ENCODE data around the gene SLC38A3. TPM values are rescaled to one million over a fixed set of nuclear protein-coding genes. Genes with fewer than 3 reads are reported as not detected.

Gene SLC38A3
- total and polyA plus RNA-seq, 2 experiments from 2014 or later, result 24.7 to 56.6 TPM

DNA sequence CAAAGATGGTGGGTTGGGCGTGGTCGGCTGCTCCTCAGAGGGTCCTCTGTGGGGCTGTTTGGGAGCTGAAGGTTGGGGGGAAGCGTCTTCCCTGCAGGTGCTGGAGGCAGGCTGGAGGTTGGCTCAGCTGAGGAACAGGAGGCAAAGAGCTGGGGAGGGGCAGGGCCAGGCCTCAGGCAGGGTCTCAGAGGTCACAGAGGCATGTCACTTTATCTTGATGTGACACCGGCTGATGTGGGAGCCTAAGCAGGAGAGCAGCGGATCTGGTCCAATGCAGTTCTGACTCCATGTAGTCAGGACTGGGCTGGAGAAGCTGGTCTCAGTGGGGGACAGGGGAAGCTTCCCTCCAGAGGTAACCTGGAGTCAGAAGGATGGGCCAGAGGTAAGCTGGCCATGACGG, 21.3 kb upstream of the SLC38A3 start:
- no peak overlapping the region for H3K4me2 ChIP-seq
- H3K36me3 ChIP-seq (replicated peaks; ENCODE audit: insufficient read depth, low read depth), result no peaks in the 10 kb centered on the region
- H3K4me1 ChIP-seq (ENCODE audit: insufficient read depth), result no peaks in the 10 kb centered on the region
- 82% methylated on average over 6 of the region's 6 CpGs for WGBS (ENCODE audit: low lambda C conversion rate, missing lambda C conversion rate)
- H2AFZ ChIP-seq, result no peak overlapping the region
- no peak overlapping the region for H3K4me3 ChIP-seq
- no peak for DNase-seq (ENCODE audit: low spot score)
- H4K20me1 ChIP-seq (ENCODE audit: insufficient read depth, poor library complexity, severe bottlenecking), result no peaks in the 10 kb centered on the region
- H3K9me2 ChIP-seq (replicated peaks; ENCODE audit: insufficient read depth), result no peaks in the 10 kb centered on the region
- H3K27me3 ChIP-seq, result no peaks in the 10 kb centered on the region
- no peaks in the 10 kb centered on the region for H3K79me2 ChIP-seq
- TF ChIP-seq, protein P1, sequence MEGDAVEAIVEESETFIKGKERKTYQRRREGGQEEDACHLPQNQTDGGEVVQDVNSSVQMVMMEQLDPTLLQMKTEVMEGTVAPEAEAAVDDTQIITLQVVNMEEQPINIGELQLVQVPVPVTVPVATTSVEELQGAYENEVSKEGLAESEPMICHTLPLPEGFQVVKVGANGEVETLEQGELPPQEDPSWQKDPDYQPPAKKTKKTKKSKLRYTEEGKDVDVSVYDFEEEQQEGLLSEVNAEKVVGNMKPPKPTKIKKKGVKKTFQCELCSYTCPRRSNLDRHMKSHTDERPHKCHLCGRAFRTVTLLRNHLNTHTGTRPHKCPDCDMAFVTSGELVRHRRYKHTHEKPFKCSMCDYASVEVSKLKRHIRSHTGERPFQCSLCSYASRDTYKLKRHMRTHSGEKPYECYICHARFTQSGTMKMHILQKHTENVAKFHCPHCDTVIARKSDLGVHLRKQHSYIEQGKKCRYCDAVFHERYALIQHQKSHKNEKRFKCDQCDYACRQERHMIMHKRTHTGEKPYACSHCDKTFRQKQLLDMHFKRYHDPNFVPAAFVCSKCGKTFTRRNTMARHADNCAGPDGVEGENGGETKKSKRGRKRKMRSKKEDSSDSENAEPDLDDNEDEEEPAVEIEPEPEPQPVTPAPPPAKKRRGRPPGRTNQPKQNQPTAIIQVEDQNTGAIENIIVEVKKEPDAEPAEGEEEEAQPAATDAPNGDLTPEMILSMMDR (IDR thresholded peaks at IDR 0.05; ENCODE audit: poor library complexity), result no peak
- TF ChIP-seq EZH2 (IDR thresholded peaks at IDR 0.05; ENCODE audit: borderline replicate concordance) (no peak), EZH2phosphoT487 (IDR thresholded peaks at IDR 0.05; ENCODE audit: low read depth, severe bottlenecking, unreplicated experiment) (no peak)
- H3K9me3 ChIP-seq (ENCODE audit: low read depth), result no peaks in the 10 kb centered on the region
- H3K27ac ChIP-seq, result no peak overlapping the region

- no peaks in the 10 kb centered on the region for H3K4me1 ChIP-seq (ENCODE audit: insufficient read depth)
Observed at GRCh38 chr3:50184242-50184978, 20.7 kb upstream of the SLC38A3 start.

DNA sequence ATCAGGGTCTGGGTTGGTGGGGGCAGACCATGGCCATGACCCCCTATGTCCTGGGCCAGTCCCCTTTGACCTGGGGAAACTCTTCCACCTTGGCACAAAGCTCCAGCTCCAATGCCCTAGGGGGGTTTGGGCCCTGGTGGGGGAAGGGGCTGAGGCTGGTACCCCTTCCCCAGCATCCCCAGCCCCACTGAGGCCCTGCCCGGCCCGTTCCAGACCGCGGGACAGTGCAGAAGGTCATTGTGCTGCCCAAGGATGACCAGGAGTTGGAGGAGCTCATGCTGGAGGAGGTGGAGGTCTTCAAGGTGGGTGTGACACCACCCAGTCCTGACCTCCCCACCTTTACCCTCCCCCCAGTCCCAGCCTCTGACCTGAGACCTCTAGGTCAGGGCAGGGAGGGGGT, 19.8 kb upstream of the SLC38A3 start:
- no peaks in the 10 kb centered on the region for H3K79me2 ChIP-seq
- H3K36me3 ChIP-seq (replicated peaks; ENCODE audit: insufficient read depth, low read depth), result no peaks in the 10 kb centered on the region
- H3K9me3 ChIP-seq (ENCODE audit: low read depth), result no peaks in the 10 kb centered on the region
- TF ChIP-seq EZH2phosphoT487 (IDR thresholded peaks at IDR 0.05; ENCODE audit: low read depth, severe bottlenecking, unreplicated experiment) (no peak), EZH2 (IDR thresholded peaks at IDR 0.05; ENCODE audit: borderline replicate concordance) (no peak)
- TF ChIP-seq, protein P1 (IDR thresholded peaks at IDR 0.05; ENCODE audit: poor library complexity), result no peak
- no peak overlapping the region for H3K4me2 ChIP-seq
- WGBS (ENCODE audit: low lambda C conversion rate, missing lambda C conversion rate), result 100% methylated on average over 2 of the region's 4 CpGs
- no peak overlapping the region for H3K27ac ChIP-seq
- H3K27me3 ChIP-seq, result no peaks in the 10 kb centered on the region
- no peaks in the 10 kb centered on the region for H3K9me2 ChIP-seq (replicated peaks; ENCODE audit: insufficient read depth)
- no peak for DNase-seq (ENCODE audit: low spot score)
- H4K20me1 ChIP-seq (ENCODE audit: insufficient read depth, poor library complexity, severe bottlenecking), result no peaks in the 10 kb centered on the region
- H3K4me1 ChIP-seq (ENCODE audit: insufficient read depth), result no peaks in the 10 kb centered on the region
- H2AFZ ChIP-seq, result no peak overlapping the region
- no peak overlapping the region for H3K4me3 ChIP-seq

More at GRCh38 chr3:50184242-50184978, 20.7 kb upstream of the SLC38A3 start:
- Histone ChIP-seq H3K79me2 (no peaks in the 10 kb centered on the region), H3K9me2 (replicated peaks; ENCODE audit: insufficient read depth) (no peaks in the 10 kb centered on the region), H3K27ac (no peak overlapping the region), H2AFZ (no peak overlapping the region), H3K9me3 (ENCODE audit: low read depth) (no peaks in the 10 kb centered on the region), H3K4me2 (no peak overlapping the region), H4K20me1 (ENCODE audit: insufficient read depth, poor library complexity, severe bottlenecking) (no peaks in the 10 kb centered on the region), H3K27me3 (no peaks in the 10 kb centered on the region), H3K36me3 (replicated peaks; ENCODE audit: insufficient read depth, low read depth) (no peaks in the 10 kb centered on the region), H3K4me3 (no peak overlapping the region)
- 96% methylated on average over 21 of the region's 21 CpGs for WGBS (ENCODE audit: low lambda C conversion rate, missing lambda C conversion rate)
- TF ChIP-seq, protein P1 (IDR thresholded peaks at IDR 0.05; ENCODE audit: poor library complexity), result no peak
- TF ChIP-seq EZH2phosphoT487 (IDR thresholded peaks at IDR 0.05; ENCODE audit: low read depth, severe bottlenecking, unreplicated experiment) (no peak), EZH2 (IDR thresholded peaks at IDR 0.05; ENCODE audit: borderline replicate concordance) (no peak)
- no peak for DNase-seq (ENCODE audit: low spot score)

Measured in hepatocyte (in vitro differentiated cells).